Sigmoid colon (tissue), 7 donors: ENCODE measurements around the gene TRPM3. TPM values are rescaled to one million over a fixed set of nuclear protein-coding genes. Genes with fewer than 3 reads are reported as not detected.

Experiments used
- DNase-seq: peaks from one replicate; pipeline ENCODE4 v3.0.0-alpha.2; 2019
- H3K27ac ChIP-seq, 4 donors: fragments of 200-600 bp; sonication (generic); one replicate each; pipeline ENCODE4 v1.5.1; 2016 to 2019; ENCODE audit warnings: mild to moderate bottlenecking in 1 of 4
- H3K27me3 ChIP-seq, 3 donors: fragments of 200-600 bp; sonication (generic); one replicate each; pipeline ENCODE4 v1.5.1; 2019; ENCODE audit warnings: mild to moderate bottlenecking in 1 of 3
- H3K36me3 ChIP-seq, 4 donors: fragments of 200-600 bp; sonication (generic); one replicate each; pipeline ENCODE4 v1.5.1; 2016 to 2019
- H3K4me1 ChIP-seq, 4 donors: fragments of 200-600 bp; sonication (generic); one replicate each; pipeline ENCODE4 v1.5.1; 2017 to 2019
- H3K4me3 ChIP-seq, 4 donors: fragments of 200-600 bp; sonication (generic); one replicate each; pipeline ENCODE4 v1.5.1; 2017 to 2019; ENCODE audit warnings: mild to moderate bottlenecking in 2 of 4, moderate library complexity in 1 of 4
- H3K9me3 ChIP-seq, 4 donors: fragments of 200-600 bp in 3 of 4; sonication (generic) in 3 of 4; one replicate each; pipeline versions ENCODE4 v1.5.1 to v1.6.1; 2013 to 2019
- EP300 ChIP-seq, 4 donors: sonication (generic); formaldehyde crosslinking; IDR thresholded peaks; one replicate each; pipeline ENCODE4 v1.6.1; 2017; ENCODE audit warnings: antibody characterized with exemption in 4 of 4
- POLR2A ChIP-seq, 2 donors: fragments of 450-650 bp; IDR thresholded peaks; one replicate each; pipeline ENCODE4 v1.6.1; 2016; ENCODE audit warnings: antibody characterized with exemption in 2 of 2, mild to moderate bottlenecking in 2 of 2, moderate library complexity in 2 of 2
- POLR2AphosphoS5 ChIP-seq, 4 donors: sonication (generic); formaldehyde crosslinking; IDR thresholded peaks; one replicate each; pipeline ENCODE4 v1.6.1; 2017; ENCODE audit warnings: antibody characterized with exemption in 4 of 4
- WGBS, 2 donors: extraction: QIAGEN DNeasy Blood & Tissue Kit; methylation state at CpG; one replicate each; pipeline ENCODE4 v1.1.7; 2013; 5-methylcytosine and 5-hydroxymethylcytosine counted together
- intact Hi-C: fragments of 100-400 bp; cut with DNase I; formaldehyde crosslinking; loops from one replicate; pipeline ENCODE4 v1.15.1; 2023
- polyA plus RNA-seq, 3 donors: library from polyadenylated mRNA; stranded (reverse); fragments of 200-250 nt; gene quantifications; one replicate each; pipeline ENCODE4 v1.2.3, GENCODE V29; 2013
- total RNA-seq, 4 donors: library from RNA; depleted of rRNA; stranded (reverse); fragments of >200 nt; gene quantifications; one replicate each; pipeline ENCODE4 v1.1.0, GENCODE V29; 2016
- TF ChIP-seq, protein P1 (sequence below), 4 experiments: fragments of 450-650 bp in 3 of 4; fragments of 200-600 bp in 1 of 4; IDR thresholded peaks; one replicate each; pipeline ENCODE4 v1.5.1; 2016 to 2019; ENCODE audit warnings: antibody characterized with exemption in 4 of 4, mild to moderate bottlenecking in 3 of 4, moderate library complexity in 2 of 4
- donor health status: healthy with polysubstance abuse.
- donor health status: Bipolar disorder and iron deficiency.
- donor health status: healthy.

The TRPM3 gene
- total and polyA plus RNA-seq, 7 donors: 0.07 to 1.8 (median 0.41) TPM; not detected in 2

- no peak overlapping the region for H3K27ac ChIP-seq
- 83 to 89% methylated on average over 8 of the region's 8 CpGs for WGBS, 2 donors
Measured at GRCh38 chr9:70491426-70492318, 629.7 kb downstream of the TRPM3 start.

DNA sequence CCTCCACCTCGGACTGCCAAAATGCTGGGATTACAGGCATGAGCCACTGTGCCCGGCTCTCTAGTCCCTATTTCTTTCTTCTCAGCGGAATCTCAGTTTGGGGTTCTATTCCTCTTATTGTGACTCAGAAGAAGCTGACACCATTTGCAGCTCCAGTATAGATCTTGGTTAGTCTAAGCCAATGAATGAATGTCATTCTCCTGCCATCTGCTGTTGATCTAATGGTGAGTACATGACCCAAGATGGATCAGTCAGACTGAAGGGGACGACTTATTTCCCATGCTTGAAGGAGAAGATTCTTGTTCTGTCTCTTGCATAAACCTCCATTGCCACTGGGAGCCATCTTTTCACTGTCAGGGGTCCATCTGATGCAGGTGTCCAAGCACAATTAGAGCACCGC is 630.9 kb downstream of the TRPM3 start:
- no peak overlapping the region for H3K4me3 ChIP-seq
- no peak for DNase-seq
- WGBS, 2 donors: 85 to 94% methylated on average over 5 of the region's 5 CpGs
- intact Hi-C loops: loop anchor here (5.0 kb wide), 1 partner anchor 233 kb away; the partner anchor contains the start of gene SMC5
- H3K9me3 ChIP-seq: no peaks in the 10 kb centered on the region
- TF ChIP-seq POLR2A (IDR thresholded peaks at IDR 0.05): no peak
- no peak for TF ChIP-seq POLR2AphosphoS5 (IDR thresholded peaks at IDR 0.05)
- TF ChIP-seq EP300 (IDR thresholded peaks at IDR 0.05): no peak
- TF ChIP-seq, protein P1, sequence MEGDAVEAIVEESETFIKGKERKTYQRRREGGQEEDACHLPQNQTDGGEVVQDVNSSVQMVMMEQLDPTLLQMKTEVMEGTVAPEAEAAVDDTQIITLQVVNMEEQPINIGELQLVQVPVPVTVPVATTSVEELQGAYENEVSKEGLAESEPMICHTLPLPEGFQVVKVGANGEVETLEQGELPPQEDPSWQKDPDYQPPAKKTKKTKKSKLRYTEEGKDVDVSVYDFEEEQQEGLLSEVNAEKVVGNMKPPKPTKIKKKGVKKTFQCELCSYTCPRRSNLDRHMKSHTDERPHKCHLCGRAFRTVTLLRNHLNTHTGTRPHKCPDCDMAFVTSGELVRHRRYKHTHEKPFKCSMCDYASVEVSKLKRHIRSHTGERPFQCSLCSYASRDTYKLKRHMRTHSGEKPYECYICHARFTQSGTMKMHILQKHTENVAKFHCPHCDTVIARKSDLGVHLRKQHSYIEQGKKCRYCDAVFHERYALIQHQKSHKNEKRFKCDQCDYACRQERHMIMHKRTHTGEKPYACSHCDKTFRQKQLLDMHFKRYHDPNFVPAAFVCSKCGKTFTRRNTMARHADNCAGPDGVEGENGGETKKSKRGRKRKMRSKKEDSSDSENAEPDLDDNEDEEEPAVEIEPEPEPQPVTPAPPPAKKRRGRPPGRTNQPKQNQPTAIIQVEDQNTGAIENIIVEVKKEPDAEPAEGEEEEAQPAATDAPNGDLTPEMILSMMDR (IDR thresholded peaks at IDR 0.05): no peak
- peaks cover 0 to 41% (median 35%) of the 10 kb centered on the region in 4 donors for H3K4me1 ChIP-seq
- H3K27me3 ChIP-seq: no peaks in the 10 kb centered on the region
- no peaks in the 10 kb centered on the region for H3K36me3 ChIP-seq
- no peak overlapping the region for H3K27ac ChIP-seq

More at GRCh38 chr9:70491426-70492318, 629.7 kb downstream of the TRPM3 start:
- H3K4me1 ChIP-seq: peaks cover 0 to 32% (median 28%) of the 10 kb centered on the region in 4 donors
- intact Hi-C loops: loop anchor here (5.0 kb wide), 1 partner anchor 234 kb away; the partner anchor contains the start of gene SMC5
- H3K9me3 ChIP-seq: no peaks in the 10 kb centered on the region
- TF ChIP-seq, protein P1 (IDR thresholded peaks at IDR 0.05): no peak
- TF ChIP-seq POLR2AphosphoS5 (IDR thresholded peaks at IDR 0.05) (no peak), POLR2A (IDR thresholded peaks at IDR 0.05) (no peak), EP300 (IDR thresholded peaks at IDR 0.05) (no peak)
- H3K36me3 ChIP-seq: no peaks in the 10 kb centered on the region
- no peak for DNase-seq
- H3K27me3 ChIP-seq: no peaks in the 10 kb centered on the region
- H3K4me3 ChIP-seq: no peak overlapping the region

DNA sequence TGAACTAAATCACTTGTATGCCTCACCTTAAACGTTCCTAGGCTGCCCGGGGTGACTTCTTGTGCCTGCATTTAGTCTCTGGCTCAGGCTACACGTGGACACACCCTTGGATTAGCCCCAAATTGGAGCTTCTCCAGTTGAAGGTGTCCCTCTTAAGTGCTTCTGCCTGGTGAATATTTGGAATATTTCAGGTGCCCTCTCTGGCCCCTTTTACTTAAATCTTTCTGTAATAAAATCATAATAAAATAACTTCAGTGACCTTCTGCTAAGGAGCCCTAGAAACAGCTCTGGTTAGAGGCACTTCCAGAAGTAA is 632.7 kb downstream of the TRPM3 start:
- intact Hi-C loops: loop anchor here (5.0 to 10.0 kb wide), 4 partner anchors 136 to 1876 kb away; partner anchors contain the start of gene ZFAND5
- Histone ChIP-seq H3K4me3 (no peak overlapping the region), H3K27ac (peak overlapping the region; percentile 47 to 68 (median 52)), H3K4me1 (peaks cover 0 to 58% (median 52%) of the 10 kb centered on the region in 4 donors), H3K9me3 (no peaks in the 10 kb centered on the region), H3K36me3 (no peaks in the 10 kb centered on the region), H3K27me3 (no peaks in the 10 kb centered on the region)
- TF ChIP-seq EP300 (IDR thresholded peaks at IDR 0.05): no peak
- TF ChIP-seq POLR2A (IDR thresholded peaks at IDR 0.05): no peak
- TF ChIP-seq, protein P1 (IDR thresholded peaks at IDR 0.05): no peak
- no peak for TF ChIP-seq POLR2AphosphoS5 (IDR thresholded peaks at IDR 0.05)
- WGBS, 2 donors: 14 to 44% methylated on average over 3 of the region's 3 CpGs
- no peak for DNase-seq

- intact Hi-C loops: loop anchor here (5.0 to 10.0 kb wide), 4 partner anchors 136 to 1877 kb away; partner anchors contain the start of gene ZFAND5
Measured at GRCh38 chr9:70488098-70488792, 633.2 kb downstream of the TRPM3 start.

More at GRCh38 chr9:70488098-70488792, 633.2 kb downstream of the TRPM3 start:
- Histone ChIP-seq H3K27ac (peak overlapping the region; percentile 47 to 68 (median 52)), H3K4me1 (peaks cover 0 to 63% (median 52%) of the 10 kb centered on the region in 4 donors), H3K27me3 (no peaks in the 10 kb centered on the region), H3K9me3 (no peaks in the 10 kb centered on the region), H3K4me3 (no peak overlapping the region), H3K36me3 (no peaks in the 10 kb centered on the region)
- TF ChIP-seq POLR2AphosphoS5 (IDR thresholded peaks at IDR 0.05): no peak
- no peak for TF ChIP-seq POLR2A (IDR thresholded peaks at IDR 0.05)
- TF ChIP-seq, protein P1 (IDR thresholded peaks at IDR 0.05): no peak
- TF ChIP-seq EP300 (IDR thresholded peaks at IDR 0.05): no peak
- DNase-seq: no peak
- WGBS, 2 donors: 79 to 82% methylated on average over 6 of the region's 6 CpGs
